HG02970 (cell line): ENCODE data around the gene CLDN12.
"Not testable (repeated sequence)": the region's sequence is repeated elsewhere in the genome, so short reads cannot be mapped to it uniquely, and the experiment has no call there.

Experiments
- ATAC-seq: cut with Tn5 transposase; IDR thresholded peaks from one replicate; pipeline ENCODE4 v1.9.1; 2021; ENCODE audit warnings: mild to moderate bottlenecking, moderate library complexity, moderate number of reproducible peaks; ENCODE audit not compliant: unreplicated experiment, low FRiP score

Gene CLDN12

GRCh38 chr7:90430614-90431460 is 27.6 kb downstream of the CLDN12 start:
- ATAC-seq, result no peak

- ATAC-seq, result no peak
These were observed 29.5 kb downstream of the CLDN12 start for GRCh38 chr7:90432752-90433151.

- no peak for ATAC-seq
These were observed 30.0 kb downstream of the CLDN12 start for GRCh38 chr7:90433221-90433620.

DNA sequence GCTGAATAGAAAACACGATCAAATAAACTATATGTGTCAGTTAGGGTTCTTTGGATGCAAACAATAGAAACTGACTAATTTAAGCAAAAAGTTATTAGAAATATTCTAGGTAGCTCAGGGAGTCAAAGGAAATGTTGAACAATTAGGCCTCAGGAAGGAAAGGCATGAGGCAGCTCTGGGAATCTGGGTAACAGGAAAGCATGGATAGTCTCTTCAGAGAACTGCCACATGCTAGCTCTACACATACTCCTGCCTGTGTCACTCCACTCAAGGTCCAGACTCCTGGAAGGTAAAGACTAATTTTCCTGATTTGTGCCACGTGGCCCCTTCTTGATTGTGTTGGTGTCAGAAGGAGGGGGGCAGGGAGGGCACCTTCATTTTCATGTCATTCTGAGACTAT is 42.4 kb downstream of the CLDN12 start:
- ATAC-seq, result no peak

GRCh38 chr7:90446137-90446899 is 43.1 kb downstream of the CLDN12 start:
- no peak for ATAC-seq

DNA sequence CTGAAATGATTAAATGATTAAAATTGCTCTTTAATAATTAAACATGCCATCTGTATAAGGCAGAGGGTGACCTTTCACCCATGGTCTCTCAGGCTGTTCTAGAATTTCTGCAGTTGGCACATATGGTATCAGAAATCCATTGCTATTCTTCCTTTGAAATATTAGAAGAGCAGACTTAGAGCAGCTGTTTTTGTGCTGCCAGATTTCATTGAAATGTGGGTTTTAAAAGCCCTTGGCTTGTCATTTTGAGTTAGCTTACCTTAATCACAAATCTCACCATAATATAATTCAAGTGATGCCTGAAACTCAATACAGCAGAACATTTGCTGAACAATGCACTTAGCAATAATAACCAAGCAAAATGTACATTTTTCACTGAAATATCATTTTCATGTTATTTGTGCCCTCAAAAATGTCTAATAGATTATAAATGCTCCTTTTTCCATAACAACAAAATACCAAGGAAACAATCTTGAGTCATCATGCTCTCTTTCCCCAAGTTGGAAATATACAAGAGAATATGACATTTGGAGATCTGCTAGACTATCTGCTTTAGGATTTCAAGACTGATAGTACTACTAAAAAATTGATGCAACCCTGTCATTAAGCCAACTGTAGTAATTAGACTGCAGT is 50.1 kb downstream of the CLDN12 start:
- ATAC-seq, result no peak

- no peak for ATAC-seq
These were observed 50.7 kb downstream of the CLDN12 start for GRCh38 chr7:90453931-90454330.

DNA sequence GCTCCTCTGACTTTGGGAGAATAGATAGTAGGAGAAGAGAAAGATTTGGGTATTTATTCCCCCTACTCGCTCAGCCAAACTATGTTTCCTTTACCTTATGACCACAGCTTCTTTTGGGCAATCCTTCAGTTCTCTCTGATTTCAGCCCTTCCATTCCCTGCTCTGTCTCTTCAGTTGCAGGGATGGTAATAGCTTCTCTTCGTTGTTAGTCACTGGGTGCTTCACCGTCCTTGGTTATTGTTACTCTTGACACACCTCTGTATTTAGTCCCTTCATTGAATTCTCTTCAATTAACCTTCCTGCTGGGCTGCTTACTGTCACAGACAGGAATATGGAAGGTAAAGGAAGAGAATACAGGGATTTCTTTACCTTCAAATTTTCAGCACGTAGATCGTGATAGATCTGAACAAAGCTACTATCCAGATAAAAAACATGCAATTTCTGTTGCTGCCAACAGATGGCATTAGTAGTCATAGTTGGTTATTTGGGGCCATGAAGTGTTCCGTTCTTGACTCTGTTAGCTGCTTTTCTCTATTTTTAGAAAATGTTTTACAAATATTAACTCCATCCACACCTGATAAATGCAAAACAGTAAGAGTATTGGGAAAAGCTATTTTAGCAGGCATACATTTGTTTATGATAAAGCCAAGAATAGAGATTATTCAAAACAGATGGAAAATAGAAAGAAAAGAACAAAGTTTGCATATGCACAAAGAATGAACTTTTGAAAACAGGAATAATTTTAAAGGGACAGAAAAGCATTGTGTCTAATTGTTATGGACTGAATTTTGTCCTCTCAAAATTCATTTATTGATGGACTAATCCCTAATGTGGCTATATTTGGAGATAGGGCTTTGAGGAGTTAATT is 52.1 kb downstream of the CLDN12 start:
- ATAC-seq, result peak; percentile 71

GRCh38 chr7:90458104-90458503 is 54.8 kb downstream of the CLDN12 start:
- no peak for ATAC-seq

DNA sequence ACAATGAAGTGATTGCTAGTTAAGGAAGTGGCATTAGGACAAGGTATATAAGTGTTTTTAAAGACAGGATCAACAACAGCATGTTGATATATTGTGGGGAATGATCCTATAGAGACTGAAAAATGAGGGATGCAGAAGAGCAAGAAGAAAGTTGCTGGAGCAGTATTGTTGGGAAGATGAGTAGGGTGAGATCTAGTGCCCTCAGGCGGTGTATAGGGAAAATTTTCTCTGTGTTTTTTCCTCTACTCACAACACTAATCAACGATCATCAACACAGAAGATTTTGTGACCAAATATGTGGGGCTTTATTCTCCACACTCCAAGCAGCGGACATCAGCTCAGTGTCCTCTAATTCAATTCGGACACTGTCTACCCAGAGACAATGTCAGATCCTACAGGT is 56.6 kb downstream of the CLDN12 start:
- no peak for ATAC-seq

DNA sequence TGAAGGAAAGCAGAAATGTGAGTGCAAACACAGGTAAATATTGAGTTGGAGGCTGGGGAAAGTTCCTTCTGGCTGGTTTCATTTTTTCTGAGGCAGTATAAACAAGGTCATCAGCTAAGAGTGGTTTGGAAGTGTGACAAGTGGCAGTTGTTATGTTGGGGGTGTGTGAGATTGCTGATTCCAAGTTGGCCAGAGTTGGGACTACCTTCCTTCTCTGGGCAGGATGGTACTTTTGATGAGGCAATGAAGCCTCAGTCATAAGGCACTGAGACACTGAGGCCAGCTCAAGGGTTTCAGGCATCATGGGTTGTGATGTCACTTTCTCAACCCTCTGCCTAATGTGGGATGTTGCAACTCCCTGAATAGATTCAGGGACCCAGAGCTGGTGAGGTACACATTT is 58.0 kb downstream of the CLDN12 start:
- ATAC-seq, result no peak

- not testable (repeated sequence) for ATAC-seq
These were observed 59.9 kb downstream of the CLDN12 start for GRCh38 chr7:90463151-90463628.
